ENCODE data around the gene CTR9. TPM values are rescaled to one million over a fixed set of nuclear protein-coding genes. Genes with fewer than 3 reads are reported as not detected.

The CTR9 gene
- total RNA-seq, 1 donor: 13.5 TPM

DNA sequence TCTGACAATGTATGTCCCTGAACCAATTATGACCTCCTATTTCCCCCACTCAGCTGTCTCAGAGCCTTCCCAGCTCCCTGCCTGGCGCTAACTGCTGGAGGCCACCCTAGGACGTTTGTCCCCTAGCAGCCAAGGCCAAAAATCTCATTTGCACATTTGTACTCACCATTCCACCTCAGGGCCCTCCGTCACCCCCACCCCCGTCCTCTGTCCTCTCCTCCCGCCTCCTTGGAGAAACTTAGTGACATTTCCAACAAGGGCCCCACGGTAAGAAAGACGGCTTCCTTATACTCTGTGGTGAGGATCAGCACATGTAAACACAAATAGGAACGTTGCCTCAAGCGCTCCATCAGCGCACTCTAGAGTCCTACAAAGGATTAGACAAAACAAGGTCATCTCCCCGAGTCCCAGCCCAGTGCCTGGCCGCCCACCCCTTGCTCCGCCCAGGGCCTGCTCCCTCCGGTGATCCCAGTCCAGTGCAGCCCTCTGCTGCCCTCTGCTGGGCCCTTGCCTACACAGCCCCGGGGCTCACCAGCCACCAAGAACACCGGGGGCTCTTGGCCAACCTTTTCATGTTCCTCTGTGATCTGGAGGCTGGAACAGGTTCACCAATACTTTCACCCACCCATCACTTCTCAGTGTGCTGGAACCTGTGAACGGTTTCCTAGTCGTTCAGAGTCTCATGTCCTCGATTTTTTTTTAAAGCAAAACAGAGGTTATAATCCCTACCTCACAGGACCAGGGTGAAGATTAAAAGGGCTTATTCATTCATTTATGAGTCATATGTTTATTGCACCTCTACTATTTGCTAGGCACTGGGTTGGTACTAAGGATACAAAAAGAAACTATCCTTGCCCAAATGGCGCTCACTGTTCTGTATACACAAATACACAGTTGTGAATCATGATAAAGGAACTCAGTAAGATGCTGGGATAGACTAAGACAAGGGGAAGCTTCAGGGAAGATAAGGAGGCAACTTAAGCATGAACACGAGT, 15.3 kb upstream of the CTR9 start:
- peak; percentile 67 to 96 (median 93) for DNase-seq (ENCODE audit: low read depth in 2 of 3, low spot score in 2 of 3)

- peak in 1 of 3 donors; percentile 44 for DNase-seq (ENCODE audit: low read depth in 2 of 3, low spot score in 2 of 3)
Measured at GRCh38 chr11:10742460-10743208, 8.4 kb upstream of the CTR9 start.

DNA sequence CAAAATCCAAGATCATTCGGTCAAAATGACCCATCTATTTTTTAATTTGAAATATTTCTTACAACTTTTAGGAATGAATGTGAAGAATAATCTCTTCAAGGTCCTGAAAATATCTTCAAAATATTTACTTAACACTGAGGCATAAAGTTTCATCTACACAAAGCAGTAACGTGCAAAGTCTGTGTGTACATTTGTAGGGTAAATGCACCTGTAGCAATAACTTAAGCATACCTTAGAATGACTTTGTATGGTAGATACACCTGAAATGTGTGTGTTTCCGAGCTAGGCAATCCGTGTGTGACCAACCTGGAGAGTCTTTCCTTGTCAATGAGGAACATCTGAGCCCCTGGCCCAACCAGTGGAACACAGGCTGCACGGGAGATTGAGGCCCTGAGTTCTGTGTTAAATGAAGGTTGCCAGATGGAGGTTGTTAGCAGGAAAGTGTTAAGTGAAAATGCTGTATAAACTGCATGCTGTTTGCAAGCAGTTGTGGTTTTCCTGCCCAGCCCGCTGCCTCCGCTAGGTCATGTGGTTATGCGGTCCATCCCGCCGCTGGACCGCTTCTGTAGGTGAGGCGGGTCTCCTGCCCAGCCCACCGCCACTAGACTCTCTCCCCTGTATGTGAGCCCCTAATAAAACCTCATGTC, 7.6 kb upstream of the CTR9 start:
- peak in 2 of 3 donors; percentile 65 to 71 for DNase-seq (ENCODE audit: low read depth in 2 of 3, low spot score in 2 of 3)

- DNase-seq (ENCODE audit: low read depth in 2 of 3, low spot score in 2 of 3): no peak
Measured at GRCh38 chr11:10744206-10744605, 6.8 kb upstream of the CTR9 start.

- no peak for DNase-seq (ENCODE audit: low read depth in 2 of 3, low spot score in 2 of 3)
Measured at GRCh38 chr11:10746871-10747270, 4.2 kb upstream of the CTR9 start.

DNA sequence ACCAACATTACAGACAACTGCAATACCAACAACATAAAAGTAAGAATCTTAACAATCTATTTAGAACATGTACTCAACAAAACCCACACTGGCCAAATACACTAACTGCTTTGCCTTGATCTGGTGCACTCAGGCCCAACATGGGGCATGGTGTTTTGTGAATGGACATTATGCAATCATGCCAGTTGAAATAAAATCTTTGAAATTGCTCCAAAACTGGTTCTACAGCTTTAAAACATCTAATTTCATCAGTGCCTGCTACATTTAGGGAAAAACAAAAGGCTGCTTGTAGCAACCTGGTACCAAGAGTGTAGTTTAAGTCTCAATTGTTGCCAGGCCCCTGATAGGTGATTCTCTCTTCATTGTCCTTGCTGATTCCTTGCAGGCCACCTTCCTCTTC, 3.3 kb upstream of the CTR9 start:
- DNase-seq (ENCODE audit: low read depth in 2 of 3, low spot score in 2 of 3): no peak

DNA sequence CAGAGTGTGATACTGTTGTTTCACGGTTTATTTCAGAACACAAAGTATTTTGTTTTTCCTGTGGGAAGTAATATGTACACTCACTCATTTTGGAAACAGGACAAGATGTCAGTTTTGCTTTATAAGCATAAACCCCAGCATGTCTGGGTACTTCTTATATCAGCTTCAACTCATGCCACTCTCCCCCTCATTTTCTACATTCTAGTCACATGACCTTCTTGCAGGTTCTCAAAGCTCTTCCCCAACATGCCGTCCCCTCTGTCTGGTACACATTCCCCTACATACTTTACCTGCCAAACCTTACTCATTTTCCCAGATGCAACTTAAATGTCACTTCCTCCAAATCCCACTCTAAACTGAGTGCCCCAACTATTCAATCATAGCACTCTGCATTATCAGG, 1.6 kb upstream of the CTR9 start:
- DNase-seq (ENCODE audit: low read depth in 2 of 3, low spot score in 2 of 3): no peak

- no peak for DNase-seq (ENCODE audit: low read depth in 2 of 3, low spot score in 2 of 3)
Measured at GRCh38 chr11:10751581-10751940, 515 bp downstream of the CTR9 start.

DNA sequence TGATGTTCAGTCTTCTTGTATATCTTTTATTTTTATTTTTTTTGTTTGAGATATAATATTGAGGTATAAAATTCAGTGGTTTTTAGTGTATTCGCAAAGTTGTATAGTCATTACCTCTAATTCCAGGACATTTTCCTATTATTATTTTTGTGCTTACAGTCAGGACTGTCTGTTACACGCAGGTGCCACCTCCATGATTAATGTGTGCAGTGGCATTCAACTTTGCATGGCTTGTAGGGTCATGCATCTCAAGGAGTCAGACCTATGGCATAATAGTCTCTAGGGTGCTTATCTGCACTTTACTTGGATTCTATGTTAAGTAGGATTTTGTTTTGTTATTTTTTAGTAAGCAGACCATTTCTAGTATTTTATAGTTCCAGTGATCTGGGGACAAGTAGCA, 1.0 kb downstream of the CTR9 start:
- DNase-seq (ENCODE audit: low read depth in 2 of 3, low spot score in 2 of 3): no peak

DNA sequence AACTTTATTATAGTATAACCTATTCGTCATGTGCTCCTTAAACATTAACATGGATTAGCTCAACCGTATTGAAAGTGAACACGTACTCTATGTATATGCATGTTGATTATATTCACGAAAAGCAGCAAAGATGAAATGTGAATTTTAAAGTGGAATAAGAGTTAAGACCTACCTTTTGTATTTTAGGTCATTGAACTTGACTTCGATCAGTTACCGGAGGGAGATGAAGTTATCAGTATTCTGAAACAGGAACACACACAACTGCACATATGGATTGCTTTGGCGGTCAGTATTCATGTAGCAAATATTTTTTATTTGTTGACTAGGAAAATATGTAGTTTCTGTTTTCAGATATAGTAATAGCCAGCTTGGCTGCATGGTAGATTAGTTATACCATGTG, 1.4 kb downstream of the CTR9 start:
- no peak for DNase-seq (ENCODE audit: low read depth in 2 of 3, low spot score in 2 of 3)

GRCh38 chr11:10758957-10759356, 7.9 kb downstream of the CTR9 start:
- peak in 1 of 3 donors; percentile 38 for DNase-seq (ENCODE audit: low read depth in 2 of 3, low spot score in 2 of 3)

- DNase-seq (ENCODE audit: low read depth in 2 of 3, low spot score in 2 of 3): no peak
Measured at GRCh38 chr11:10761085-10761698, 10.1 kb downstream of the CTR9 start.

DNA sequence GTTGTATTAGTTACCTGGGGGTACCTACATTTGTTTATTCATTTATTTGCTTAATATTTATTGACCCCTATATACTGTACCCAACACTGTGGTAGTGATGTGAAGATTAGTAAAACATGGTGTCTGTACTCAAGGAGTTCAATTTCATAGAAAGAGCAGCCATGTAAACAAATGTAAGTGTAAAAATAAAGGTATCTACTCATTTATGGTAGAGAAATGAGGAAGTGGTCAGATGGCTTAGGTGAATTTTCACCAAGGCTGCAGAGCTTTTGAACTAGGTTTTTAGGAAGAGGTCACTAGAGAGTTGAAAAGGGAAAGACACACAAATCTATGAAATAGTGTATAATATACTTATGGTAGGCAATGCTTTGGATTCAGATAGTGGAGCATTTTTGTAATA, 11.1 kb downstream of the CTR9 start:
- DNase-seq (ENCODE audit: low read depth in 2 of 3, low spot score in 2 of 3): peak in 1 of 3 donors; percentile 47

DNA sequence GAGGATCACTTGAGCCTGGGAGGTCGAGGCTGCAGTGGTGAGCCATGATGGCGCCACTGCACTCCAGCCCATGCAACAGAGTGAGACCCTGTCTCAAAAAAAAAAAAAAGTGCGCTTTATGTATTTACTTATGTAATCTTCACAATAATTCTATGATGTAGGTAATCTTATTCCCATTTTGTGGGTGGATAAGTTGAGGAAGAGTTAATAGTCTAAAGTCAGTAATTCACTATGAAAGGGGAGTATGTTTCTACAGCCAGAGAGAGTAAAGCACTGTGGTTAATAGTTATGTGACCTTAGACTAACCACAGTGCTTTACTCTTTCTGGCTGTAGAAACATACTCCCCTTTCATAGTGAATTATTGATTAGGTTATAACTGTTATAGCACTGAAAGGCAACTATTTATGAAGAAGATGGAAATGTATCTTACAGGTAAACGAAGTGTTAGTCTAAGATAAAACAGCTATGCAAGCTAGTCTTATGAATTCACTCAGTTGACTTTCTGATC, 11.9 kb downstream of the CTR9 start:
- DNase-seq (ENCODE audit: low read depth in 2 of 3, low spot score in 2 of 3): no peak

DNA sequence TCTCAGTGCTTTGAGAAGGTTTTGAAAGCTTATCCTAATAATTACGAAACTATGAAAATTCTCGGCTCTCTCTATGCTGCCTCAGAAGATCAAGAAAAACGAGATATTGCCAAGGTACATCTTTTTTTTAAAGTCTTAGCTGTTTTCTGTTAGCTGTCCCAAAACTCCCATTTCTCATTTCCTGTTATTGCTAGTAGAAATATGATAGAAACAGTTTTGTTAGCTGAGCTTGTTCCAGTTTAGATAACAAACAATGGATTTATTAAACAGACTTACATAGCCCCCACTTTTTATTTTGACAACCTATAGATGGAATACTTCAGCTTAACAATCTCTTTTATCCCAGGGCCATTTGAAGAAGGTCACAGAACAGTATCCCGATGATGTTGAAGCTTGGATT, 12.7 kb downstream of the CTR9 start:
- no peak for DNase-seq (ENCODE audit: low read depth in 2 of 3, low spot score in 2 of 3)

DNA sequence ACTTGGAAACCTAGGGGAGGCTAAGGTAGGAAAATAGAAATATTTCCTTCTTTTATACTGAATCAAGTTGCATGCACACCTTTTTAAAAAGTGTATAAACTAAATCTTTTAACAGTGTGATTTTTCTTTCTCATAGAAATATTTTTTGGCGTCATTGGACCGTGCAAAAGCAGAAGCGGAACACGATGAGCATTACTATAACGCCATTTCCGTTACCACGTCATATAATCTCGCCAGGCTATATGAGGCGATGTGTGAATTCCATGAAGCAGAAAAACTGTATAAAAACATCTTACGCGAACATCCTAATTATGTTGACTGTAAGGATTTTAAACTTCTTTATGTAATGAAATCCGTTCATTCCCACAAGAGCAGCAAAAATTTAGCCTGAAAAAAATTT, 13.4 kb downstream of the CTR9 start:
- DNase-seq (ENCODE audit: low read depth in 2 of 3, low spot score in 2 of 3): no peak

- DNase-seq (ENCODE audit: low read depth in 2 of 3, low spot score in 2 of 3): peak in 1 of 3 donors; percentile 45
Measured at GRCh38 chr11:10770626-10771254, 19.7 kb downstream of the CTR9 start.

DNA sequence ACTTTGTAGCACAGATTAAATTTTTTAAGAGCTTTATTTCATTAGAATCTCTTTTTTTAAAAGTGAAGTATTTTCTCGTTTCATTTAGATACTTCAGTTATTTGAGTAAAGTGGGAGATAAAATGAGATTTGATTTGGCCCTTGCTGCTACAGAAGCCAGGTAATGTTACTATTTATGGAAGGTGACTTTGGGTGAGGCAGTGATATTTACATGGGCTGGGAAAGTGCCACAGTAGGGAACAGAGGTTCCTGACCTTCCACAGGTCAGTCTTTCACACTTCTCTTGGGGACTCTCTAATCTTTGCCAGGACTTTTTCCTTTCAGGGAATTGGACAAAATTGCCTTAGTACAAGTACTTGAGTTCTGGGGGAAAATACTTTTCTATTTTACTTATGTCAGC, 20.4 kb downstream of the CTR9 start:
- DNase-seq (ENCODE audit: low read depth in 2 of 3, low spot score in 2 of 3): no peak

DNA sequence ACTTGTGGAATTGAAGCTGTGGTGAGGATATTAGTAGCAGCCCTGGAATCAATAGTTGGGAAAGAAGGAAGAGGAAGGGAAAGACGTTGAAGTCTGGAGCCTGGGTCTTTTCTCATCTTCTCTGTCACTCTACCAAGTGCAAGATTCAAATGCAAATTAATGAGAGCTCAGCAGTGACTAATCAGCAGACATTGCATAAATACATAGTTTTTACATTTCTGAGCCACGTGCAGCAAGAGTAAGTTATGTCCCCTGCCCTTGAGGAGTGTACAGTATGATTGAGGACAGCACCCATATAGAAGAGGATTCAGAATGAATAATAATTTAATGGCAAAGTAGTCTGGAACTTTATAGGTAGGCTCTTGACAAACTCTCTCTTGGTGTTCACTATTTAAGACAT, 23.8 kb downstream of the CTR9 start:
- DNase-seq (ENCODE audit: low read depth in 2 of 3, low spot score in 2 of 3): no peak

GRCh38 chr11:10777393-10777793, 26.3 kb downstream of the CTR9 start:
- DNase-seq (ENCODE audit: low read depth in 2 of 3, low spot score in 2 of 3): no peak

Data from hematopoietic multipotent progenitor cell (in vitro differentiated cells).